CD4-positive, alpha-beta T cell (primary cell): ENCODE data around the gene CD63. TPM values are rescaled to one million over a fixed set of nuclear protein-coding genes. Genes with fewer than 3 reads are reported as not detected.
A peak's percentile ranks its signal among the peaks of the same experiment; 100 is the strongest.

ENCODE experiments used
- ATAC-seq: fragments of 200-7000 bp; cut with Tn5 transposase; one replicate; pipeline ENCODE4 v1.10.0; 2022; ENCODE audit warnings: mild to moderate bottlenecking; ENCODE audit not compliant: poor library complexity
- CTCF ChIA-PET: fragments of 350-600 bp; sonication (Branson Sonifier 250); formaldehyde crosslinking; loops from one replicate; lab custom pipeline; 2021; ENCODE audit warnings: antibody characterized with exemption, inconsistent platforms; lab: Charles Lee
- POLR2A ChIA-PET: fragments of 350-600 bp; sonication (Branson Sonifier 250); formaldehyde crosslinking; loops from one replicate; lab custom pipeline; 2021; ENCODE audit warnings: antibody characterized with exemption, inconsistent platforms; lab: Charles Lee
- DNase-seq, 14 experiments: peaks; one replicate each; pipeline ENCODE4 v3.0.0-alpha.2; 2013 to 2020; ENCODE audit warnings: mixed read lengths in 2 of 14
- H3K27ac ChIP-seq, 2 donors: one replicate each; pipeline versions ENCODE4 v1.5.1 to v1.7.0; 2013; ENCODE audit warnings: low read length in 2 of 2, low read depth in 1 of 2, mild to moderate bottlenecking in 1 of 2
- H3K27me3 ChIP-seq, 2 experiments: 1 replicate in 1 of 2; 2 replicates in 1 of 2; pipeline versions ENCODE4 v1.6.1 to v1.7.0; 2013; ENCODE audit warnings: low read length in 2 of 2, control low read depth in 1 of 2, mild to moderate bottlenecking in 1 of 2, moderate library complexity in 1 of 2; ENCODE audit not compliant: insufficient read depth in 2 of 2, control insufficient read depth in 1 of 2
- H3K36me3 ChIP-seq: one replicate; pipeline ENCODE4 v1.6.1; 2013; ENCODE audit warnings: low read length, control low read depth; ENCODE audit not compliant: insufficient read depth
- H3K4me1 ChIP-seq: one replicate; pipeline ENCODE4 v1.6.1; 2013; ENCODE audit warnings: low read length, control low read depth; ENCODE audit not compliant: insufficient read depth
- H3K4me3 ChIP-seq: one replicate; pipeline ENCODE4 v1.5.1; 2013; ENCODE audit warnings: mild to moderate bottlenecking, low read length, moderate library complexity
- H3K9me3 ChIP-seq, 2 experiments: 1 replicate in 1 of 2; 2 replicates in 1 of 2; pipeline versions ENCODE4 v1.6.1 to v1.7.0; 2013; ENCODE audit warnings: low read length in 2 of 2, mild to moderate bottlenecking in 2 of 2, control low read depth in 1 of 2, moderate library complexity in 1 of 2; ENCODE audit not compliant: control insufficient read depth in 1 of 2, insufficient read depth in 1 of 2
- H3K27ac Mint-ChIP-seq: one replicate; pipeline ENCODE4 v1.8.0; 2020; ENCODE audit warnings: mixed read lengths
- H3K27me3 Mint-ChIP-seq: one replicate; pipeline ENCODE4 v1.8.0; 2021; ENCODE audit warnings: mixed read lengths
- H3K36me3 Mint-ChIP-seq: one replicate; pipeline ENCODE4 v1.8.0; 2021; ENCODE audit warnings: low read depth, mixed read lengths
- H3K4me1 Mint-ChIP-seq: one replicate; pipeline ENCODE4 v1.8.0; 2021; ENCODE audit warnings: low read depth, mixed read lengths
- H3K4me3 Mint-ChIP-seq: one replicate; pipeline ENCODE4 v1.8.0; 2020; ENCODE audit warnings: mild to moderate bottlenecking, mixed read lengths
- H3K9me3 Mint-ChIP-seq: one replicate; pipeline ENCODE4 v1.8.0; 2020; ENCODE audit warnings: mixed read lengths
- CTCF ChIP-seq: fragments of 200-600 bp; IDR thresholded peaks from one replicate; pipeline ENCODE4 v1.8.0; 2022; ENCODE audit warnings: antibody characterized with exemption, mild to moderate bottlenecking
- intact Hi-C, 2 experiments: fragments of 100-400 bp; cut with DNase I in 1 of 2; cut with micrococcal nuclease in 1 of 2; formaldehyde crosslinking; loops; one replicate each; pipeline versions ENCODE4 v1.15.1 to v1.9.0; 2023 to 2025; cut with DNase I, micrococcal nuclease
- total RNA-seq, 174 experiments: library from RNA in 2 of 174; stranded (reverse) in 2 of 174; gene quantifications; one replicate each; pipeline ENCODE4 v1.2.3 and lab custom pipeline; 2021 to 2026

CD63 gene
- total RNA-seq, 2 experiments from 2014 or later: 34.0 to 36.4 TPM

- Histone ChIP-seq H3K4me3 (no peak within 1 kb of the TSS), H3K9me3 (no peaks in the 10 kb centered on the region), H3K27ac (no peak within 1 kb of the TSS), H3K27me3 (no peaks in the 10 kb centered on the region), H3K4me1 (peaks cover 50% of the 10 kb centered on the region), H3K36me3 (peaks cover 20% of the 10 kb centered on the region)
- intact Hi-C loops: no loop called here
- Mint-ChIP-seq H3K27me3 (peaks cover 4% of the 10 kb centered on the region), H3K4me3 (no peak within 1 kb of the TSS), H3K36me3 (peaks cover 28% of the 10 kb centered on the region), H3K9me3 (no peaks in the 10 kb centered on the region), H3K27ac (no peak within 1 kb of the TSS), H3K4me1 (peaks cover 41% of the 10 kb centered on the region)
- POLR2A ChIA-PET: interaction anchor here (1.3 kb wide), 1 partner anchor 10 kb away, joined by 3 read pairs; no protein-coding TSS in a partner anchor
- CTCF ChIA-PET: no interaction called here
- ATAC-seq (no peak), DNase-seq (no peak)
- TF ChIP-seq CTCF: no peak
These were observed 8.7 kb downstream of the CD63 start, which contains the start of gene RDH5 for GRCh38 chr12:55720071-55720564. RDH5 (plus strand) TSS chr12:55720393; CDS start chr12:55721185, 792 bp downstream.

GRCh38 chr12:55719371-55719770 is 9.4 kb downstream of the CD63 start:
- Mint-ChIP-seq H3K4me1 (peaks cover 34% of the 10 kb centered on the region), H3K9me3 (no peaks in the 10 kb centered on the region), H3K27me3 (peaks cover 4% of the 10 kb centered on the region), H3K4me3 (no peak overlapping the region), H3K27ac (no peak overlapping the region), H3K36me3 (peaks cover 21% of the 10 kb centered on the region)
- ChIA-PET POLR2A (interaction anchor here (0.9 to 1.3 kb wide), 2 partner anchors 10 to 207 kb away, joined by 3 read pairs; no protein-coding TSS in a partner anchor), CTCF (no interaction called here)
- TF ChIP-seq CTCF: no peak
- H3K36me3 ChIP-seq: peaks cover 18% of the 10 kb centered on the region
- DNase-seq (no peak), ATAC-seq (no peak)
- peaks cover 44% of the 10 kb centered on the region for H3K4me1 ChIP-seq
- H3K9me3 ChIP-seq: no peaks in the 10 kb centered on the region
- H3K4me3 ChIP-seq: no peak overlapping the region
- no peaks in the 10 kb centered on the region for H3K27me3 ChIP-seq
- H3K27ac ChIP-seq: no peak overlapping the region
- intact Hi-C loops: no loop called here

- no peak for TF ChIP-seq CTCF
- Histone ChIP-seq H3K4me3 (no peak overlapping the region), H3K27ac (no peak overlapping the region), H3K9me3 (no peaks in the 10 kb centered on the region), H3K36me3 (peaks cover 18% of the 10 kb centered on the region), H3K27me3 (no peaks in the 10 kb centered on the region), H3K4me1 (peaks cover 44% of the 10 kb centered on the region)
- no peak for ATAC-seq
- peaks cover 34% of the 10 kb centered on the region for H3K4me1 Mint-ChIP-seq
- H3K4me3 Mint-ChIP-seq: peak overlapping the region; percentile 54
- POLR2A ChIA-PET: interaction anchor here (0.9 to 1.3 kb wide), 3 partner anchors 10 to 207 kb away, joined by 3 to 4 read pairs (median 3); partner anchors contain the start of gene CD63
- DNase-seq: no peak
- peaks cover 4% of the 10 kb centered on the region for H3K27me3 Mint-ChIP-seq
- no peaks in the 10 kb centered on the region for H3K9me3 Mint-ChIP-seq
- peaks cover 21% of the 10 kb centered on the region for H3K36me3 Mint-ChIP-seq
- CTCF ChIA-PET: no interaction called here
- intact Hi-C loops: no loop called here
- H3K27ac Mint-ChIP-seq: peak overlapping the region; percentile 12
These were observed 10.1 kb downstream of the CD63 start for GRCh38 chr12:55718624-55719275.
